GM18951 (cell line): ENCODE data around the gene SLC25A23.

Source experiments
- POLR2A ChIP-seq: IDR thresholded peaks from 4 replicates; pipeline ENCODE4 v1.6.1; 2011; ENCODE audit warnings: mild to moderate bottlenecking; ENCODE audit not compliant: insufficient read length, insufficient read depth; ENCODE audit errors: extremely low read depth
- in situ Hi-C: fragments of 300-500 bp; cut with MboI; formaldehyde crosslinking; loops from one replicate; pipeline ENCODE4 v1.12.0; 2022; ENCODE audit warnings: low sequenced_read_pairs, mixed read lengths, inconsistent platforms; ENCODE audit not compliant: unreplicated experiment

The SLC25A23 gene

GRCh38 chr19:6476155-6476895 lies 16.7 kb upstream of the SLC25A23 start:
- in situ Hi-C loops, result no loop called here
- TF ChIP-seq POLR2A, result no peak

GRCh38 chr19:6475321-6476108 lies 15.9 kb upstream of the SLC25A23 start:
- in situ Hi-C loops, result no loop called here

GRCh38 chr19:6473647-6474046 lies 14.1 kb upstream of the SLC25A23 start:
- in situ Hi-C loops, result no loop called here
- no peak for TF ChIP-seq POLR2A

More at GRCh38 chr19:6475321-6476108, 15.9 kb upstream of the SLC25A23 start:
- TF ChIP-seq POLR2A, result no peak

GRCh38 chr19:6472713-6473112 lies 13.1 kb upstream of the SLC25A23 start:
- no peak for TF ChIP-seq POLR2A
- in situ Hi-C loops, result no loop called here

GRCh38 chr19:6471076-6471475 lies 11.5 kb upstream of the SLC25A23 start:
- no peak for TF ChIP-seq POLR2A
- in situ Hi-C loops, result no loop called here

- TF ChIP-seq POLR2A, result no peak
- in situ Hi-C loops, result no loop called here
Observed at GRCh38 chr19:6470173-6470572, 10.6 kb upstream of the SLC25A23 start.

- TF ChIP-seq POLR2A, result no peak
- in situ Hi-C loops, result no loop called here
Observed at GRCh38 chr19:6467384-6467783, 7.8 kb upstream of the SLC25A23 start.

- TF ChIP-seq POLR2A, result no peak
- in situ Hi-C loops, result no loop called here
Observed at GRCh38 chr19:6466526-6467248, 7.1 kb upstream of the SLC25A23 start.

GRCh38 chr19:6465663-6466062 lies 6.1 kb upstream of the SLC25A23 start:
- in situ Hi-C loops, result no loop called here
- TF ChIP-seq POLR2A, result no peak

GRCh38 chr19:6465006-6465405 lies 5.4 kb upstream of the SLC25A23 start:
- in situ Hi-C loops, result no loop called here
- no peak for TF ChIP-seq POLR2A

- TF ChIP-seq POLR2A, result no peak
- in situ Hi-C loops, result no loop called here
Observed at GRCh38 chr19:6464070-6464873, 4.7 kb upstream of the SLC25A23 start, which contains the start of gene CRB3. CRB3 (plus strand) TSS chr19:6464271; CDS start chr19:6464702, 431 bp downstream.

- in situ Hi-C loops, result no loop called here
- TF ChIP-seq POLR2A, result peak; percentile 68
Observed at GRCh38 chr19:6460099-6460884, 700 bp upstream of the SLC25A23 start.
